Esophagus squamous epithelium (tissue), 4 donors: ENCODE data around the gene ANKFN1.

Experiments
- POLR2A ChIP-seq, 4 donors: fragments of 450-650 bp; IDR thresholded peaks; one replicate each; pipeline ENCODE4 v1.6.1; 2017; ENCODE audit warnings: antibody characterized with exemption in 4 of 4, mild to moderate bottlenecking in 4 of 4, moderate library complexity in 3 of 4
- TF ChIP-seq, protein P1 (sequence below), 6 experiments: fragments of 450-650 bp in 4 of 6; fragments of 200-600 bp in 2 of 6; sonication (generic) in 2 of 6; IDR thresholded peaks; one replicate each; pipeline ENCODE4 v1.5.1; 2016 to 2019; ENCODE audit warnings: antibody characterized with exemption in 6 of 6, mild to moderate bottlenecking in 4 of 6, moderate library complexity in 4 of 6

DNA sequence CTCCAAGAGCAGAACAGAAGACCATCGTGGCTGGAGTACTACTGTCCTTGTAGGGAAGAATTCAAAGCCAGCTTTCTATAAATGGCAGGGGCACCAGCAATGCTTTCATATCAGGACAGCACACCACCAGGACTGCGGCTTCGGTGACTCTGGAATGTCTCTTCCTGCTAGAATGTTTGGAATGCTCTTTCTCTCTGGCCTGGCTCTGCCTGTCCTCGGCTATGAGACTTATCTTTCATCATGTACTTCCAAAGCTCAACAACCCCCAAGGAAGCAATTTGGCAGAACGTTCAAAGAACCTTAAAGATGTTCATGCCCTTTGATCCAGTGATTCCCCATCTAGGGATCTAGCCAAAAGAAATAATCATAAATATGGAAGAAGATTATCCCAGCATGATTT lies 387.6 kb downstream of the ANKFN1 start:
- no peak for TF ChIP-seq POLR2A (IDR thresholded peaks at IDR 0.05)
- TF ChIP-seq, protein P1, sequence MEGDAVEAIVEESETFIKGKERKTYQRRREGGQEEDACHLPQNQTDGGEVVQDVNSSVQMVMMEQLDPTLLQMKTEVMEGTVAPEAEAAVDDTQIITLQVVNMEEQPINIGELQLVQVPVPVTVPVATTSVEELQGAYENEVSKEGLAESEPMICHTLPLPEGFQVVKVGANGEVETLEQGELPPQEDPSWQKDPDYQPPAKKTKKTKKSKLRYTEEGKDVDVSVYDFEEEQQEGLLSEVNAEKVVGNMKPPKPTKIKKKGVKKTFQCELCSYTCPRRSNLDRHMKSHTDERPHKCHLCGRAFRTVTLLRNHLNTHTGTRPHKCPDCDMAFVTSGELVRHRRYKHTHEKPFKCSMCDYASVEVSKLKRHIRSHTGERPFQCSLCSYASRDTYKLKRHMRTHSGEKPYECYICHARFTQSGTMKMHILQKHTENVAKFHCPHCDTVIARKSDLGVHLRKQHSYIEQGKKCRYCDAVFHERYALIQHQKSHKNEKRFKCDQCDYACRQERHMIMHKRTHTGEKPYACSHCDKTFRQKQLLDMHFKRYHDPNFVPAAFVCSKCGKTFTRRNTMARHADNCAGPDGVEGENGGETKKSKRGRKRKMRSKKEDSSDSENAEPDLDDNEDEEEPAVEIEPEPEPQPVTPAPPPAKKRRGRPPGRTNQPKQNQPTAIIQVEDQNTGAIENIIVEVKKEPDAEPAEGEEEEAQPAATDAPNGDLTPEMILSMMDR (IDR thresholded peaks at IDR 0.05) = no peak
